Aorta (tissue), 5 donors: ENCODE results near the gene SLC8A2. TPM values are rescaled to one million over a fixed set of nuclear protein-coding genes. Genes with fewer than 3 reads are reported as not detected.
A peak's percentile ranks its signal among the peaks of the same experiment; 100 is the strongest.

Source experiments
- ATAC-seq: fragments of 200-7000 bp; cut with Tn5 transposase; one replicate; pipeline ENCODE4 v1.9.1; 2022; ENCODE audit warnings: moderate library complexity; ENCODE audit not compliant: low FRiP score
- DNase-seq, 2 donors: peaks; one replicate each; pipeline ENCODE4 v3.0.0-alpha.2; 2020
- H3K27ac ChIP-seq, 2 donors: one replicate each; pipeline ENCODE4 v1.5.1; 2013; ENCODE audit warnings: low read length in 2 of 2, mild to moderate bottlenecking in 2 of 2, moderate library complexity in 2 of 2, control low read depth in 1 of 2, inconsistent platforms in 1 of 2, low read depth in 1 of 2
- H3K27me3 ChIP-seq, 2 donors: one replicate each; pipeline ENCODE4 v1.6.1; 2013; ENCODE audit warnings: control low read depth in 1 of 2, low read length in 1 of 2, mild to moderate bottlenecking in 1 of 2, moderate library complexity in 1 of 2; ENCODE audit not compliant: insufficient read depth in 2 of 2, control insufficient read depth in 1 of 2
- H3K36me3 ChIP-seq, 2 donors: one replicate each; pipeline ENCODE4 v1.6.1; 2013; ENCODE audit warnings: control low read depth in 1 of 2, low read length in 1 of 2, mild to moderate bottlenecking in 1 of 2; ENCODE audit not compliant: insufficient read depth in 2 of 2, control insufficient read depth in 1 of 2
- H3K4me1 ChIP-seq, 2 donors: one replicate each; pipeline ENCODE4 v1.6.1; 2013; ENCODE audit warnings: low read length in 2 of 2, control low read depth in 1 of 2, mild to moderate bottlenecking in 1 of 2, moderate library complexity in 1 of 2; ENCODE audit not compliant: insufficient read depth in 2 of 2, control insufficient read depth in 1 of 2
- H3K4me3 ChIP-seq, 2 donors: one replicate each; pipeline ENCODE4 v1.5.1; 2013; ENCODE audit warnings: low read length in 2 of 2, control low read depth in 1 of 2, mild to moderate bottlenecking in 1 of 2
- H3K9me3 ChIP-seq: one replicate; pipeline ENCODE4 v1.6.1; 2013; ENCODE audit warnings: mild to moderate bottlenecking, low read length; ENCODE audit not compliant: control insufficient read depth
- WGBS, 2 donors: extraction: QIAGEN DNeasy Blood & Tissue Kit; methylation state at CpG; one replicate each; pipeline ENCODE4 v1.1.7; 2013; 5-methylcytosine and 5-hydroxymethylcytosine counted together
- intact Hi-C, 2 donors: fragments of 100-400 bp; cut with DNase I; formaldehyde crosslinking; loops; one replicate each; pipeline versions ENCODE4 v1.14.2 to v1.15.0; 2022
- polyA plus RNA-seq, 2 donors: library from polyadenylated mRNA; stranded (reverse); fragments of 200-250 nt; gene quantifications; one replicate each; pipeline ENCODE4 v1.2.3, GENCODE V29; 2013
- total RNA-seq, 2 donors: library from RNA; stranded (reverse); fragmentation: NEBNext Ultra II Directional; extraction: Animal tissue kit (Norgen Biotek cat#: 25700); gene quantifications; one replicate each; pipeline ENCODE4 v1.2.1, GENCODE V29; 2021
- donor health status: healthy with polysubstance abuse.
- donor health status: Bipolar disorder and iron deficiency.
- donor health status: DM: no; HTN: no; CAD: no.
- donor health status: DM: no; HTN: no; CAD: no.
- donor health status: DM: yes; HTN: yes; CAD: no.

The SLC8A2 gene
- total and polyA plus RNA-seq, 4 donors = 0.23 to 0.72 TPM; not detected in 2

DNA sequence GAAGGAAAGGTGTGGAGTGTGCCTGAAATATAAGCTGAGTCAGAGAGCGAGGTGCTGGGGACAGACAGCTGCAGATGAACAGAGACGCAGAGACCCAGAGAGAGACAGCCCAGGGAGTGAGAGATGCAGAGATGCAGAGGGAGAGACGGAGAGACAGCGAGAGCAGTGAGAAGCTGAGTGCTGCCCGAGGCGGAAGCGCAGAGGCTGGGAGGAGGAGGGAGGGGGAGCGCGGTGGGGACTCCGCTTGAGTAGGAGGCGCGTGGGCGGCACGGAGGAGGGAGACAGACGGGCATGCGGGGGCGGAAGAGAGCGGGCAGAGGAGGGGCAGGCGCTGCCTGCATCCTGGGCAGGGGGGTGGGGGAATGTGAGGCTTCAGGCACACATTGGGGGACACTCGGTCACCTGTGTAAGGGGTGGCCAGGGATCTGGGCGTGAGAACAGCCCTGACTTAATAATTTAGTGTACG, 25.7 kb downstream of the SLC8A2 start:
- Histone ChIP-seq H3K9me3 (peaks cover 3% of the 10 kb centered on the region), H3K4me3 (no peak overlapping the region), H3K4me1 (no peaks in the 10 kb centered on the region), H3K27me3 (peaks cover 0 to 2% of the 10 kb centered on the region in 2 donors), H3K36me3 (no peaks in the 10 kb centered on the region), H3K27ac (no peak overlapping the region)
- DNase-seq (peak; percentile 65 to 86), ATAC-seq (no peak)
- intact Hi-C loops = no loop called here
- WGBS, 2 donors = 5% methylated on average over 13 to 22 of the region's 22 CpGs

DNA sequence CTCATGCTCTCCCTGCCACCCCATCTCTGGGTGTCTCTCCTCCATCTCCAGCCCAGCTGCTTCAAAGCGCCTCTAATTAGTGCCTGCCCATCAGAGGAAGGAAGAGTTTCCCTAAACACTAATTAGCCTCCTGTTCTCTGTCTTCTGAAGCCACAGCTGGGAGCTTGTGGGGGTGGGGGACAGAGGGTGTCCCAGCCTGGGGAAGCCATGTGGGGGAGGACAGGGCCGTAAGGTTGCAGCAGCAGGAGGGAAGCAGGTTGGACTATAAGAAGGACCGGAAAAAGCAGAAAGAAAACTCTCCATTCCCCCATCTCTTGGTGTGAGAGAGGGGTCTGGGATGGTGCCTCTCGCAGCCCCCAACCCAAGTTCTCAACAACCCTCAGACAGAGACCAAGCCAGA, 26.2 kb downstream of the SLC8A2 start:
- no peak for ATAC-seq
- 52 to 56% methylated on average over 4 of the region's 4 CpGs for WGBS, 2 donors
- no peaks in the 10 kb centered on the region for H3K36me3 ChIP-seq
- H3K4me1 ChIP-seq = no peaks in the 10 kb centered on the region
- peaks cover 3% of the 10 kb centered on the region for H3K9me3 ChIP-seq
- intact Hi-C loops = no loop called here
- DNase-seq = no peak
- H3K27ac ChIP-seq = no peak overlapping the region
- H3K27me3 ChIP-seq = peaks cover 0 to 2% of the 10 kb centered on the region in 2 donors
- no peak overlapping the region for H3K4me3 ChIP-seq

DNA sequence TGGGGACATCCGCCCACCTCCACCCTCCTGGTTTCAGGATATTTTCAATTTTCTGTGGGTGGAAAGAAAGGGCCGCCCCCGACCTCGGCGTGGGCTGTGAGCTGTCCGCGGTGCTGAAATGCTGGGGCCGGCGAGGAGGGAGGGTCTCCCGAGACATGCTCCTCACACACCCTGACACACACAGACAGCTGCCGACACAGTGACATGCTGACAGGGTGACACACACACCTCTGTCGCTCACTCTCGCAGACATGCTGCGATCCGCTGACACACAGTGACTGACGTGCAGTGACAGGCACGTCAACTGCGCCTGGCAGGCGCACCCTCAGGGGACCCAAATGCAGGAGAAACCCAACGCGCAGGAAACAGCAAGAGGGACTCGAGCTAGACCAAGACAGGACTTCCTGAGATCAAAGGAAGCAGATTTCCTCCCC, 27.3 kb downstream of the SLC8A2 start:
- ATAC-seq = no peak
- Histone ChIP-seq H3K4me3 (no peak overlapping the region), H3K27ac (no peak overlapping the region), H3K36me3 (no peaks in the 10 kb centered on the region), H3K4me1 (no peaks in the 10 kb centered on the region), H3K27me3 (peaks cover 0 to 2% of the 10 kb centered on the region in 2 donors), H3K9me3 (peaks cover 3% of the 10 kb centered on the region)
- intact Hi-C loops = no loop called here
- 25 to 26% methylated on average over 22 of the region's 22 CpGs for WGBS, 2 donors
- DNase-seq = no peak

DNA sequence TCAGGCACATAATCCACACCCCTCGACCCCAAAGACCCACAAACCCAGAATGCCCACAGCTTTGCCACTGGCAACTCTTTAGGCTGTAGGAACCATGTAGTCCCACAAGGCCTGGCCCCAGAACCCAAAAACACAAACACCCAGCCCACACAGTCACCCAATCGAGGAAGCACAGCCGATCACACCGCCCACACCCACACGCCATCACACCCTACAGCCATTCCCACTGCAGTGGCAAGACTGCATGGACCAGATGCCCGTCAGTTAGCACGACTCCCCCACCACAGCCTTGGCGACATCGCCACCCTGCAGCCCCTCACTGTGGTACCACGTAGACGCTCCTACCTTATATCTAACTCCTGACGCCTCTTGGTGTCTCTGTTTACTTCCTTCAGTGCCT, 28.4 kb downstream of the SLC8A2 start:
- WGBS, 2 donors = 65 to 67% methylated on average over 12 of the region's 12 CpGs
- Histone ChIP-seq H3K36me3 (no peaks in the 10 kb centered on the region), H3K27me3 (peaks cover 0 to 2% of the 10 kb centered on the region in 2 donors), H3K4me1 (no peaks in the 10 kb centered on the region), H3K9me3 (peaks cover 3% of the 10 kb centered on the region), H3K4me3 (no peak overlapping the region), H3K27ac (no peak overlapping the region)
- ATAC-seq (no peak), DNase-seq (no peak)
- intact Hi-C loops = no loop called here

DNA sequence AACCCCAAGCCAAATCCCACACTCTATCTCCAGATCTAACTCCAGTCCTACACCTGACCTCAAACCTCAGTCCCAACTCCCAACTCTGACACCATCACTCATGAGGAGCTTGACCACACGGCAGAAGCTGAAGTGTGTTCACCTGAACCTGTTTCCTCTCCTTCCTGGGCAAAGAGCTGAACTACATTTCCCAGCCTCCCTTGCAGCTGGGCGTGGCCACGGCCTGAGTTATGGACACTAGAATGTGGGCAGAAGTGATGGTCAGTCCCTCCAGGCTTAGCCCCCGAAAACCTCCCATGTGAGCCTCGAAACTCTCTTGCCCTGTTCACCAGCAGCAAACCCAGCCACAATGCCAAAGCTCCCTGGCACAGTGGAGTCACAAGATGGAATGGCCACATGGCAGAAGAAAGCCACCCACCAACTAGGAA, 32.9 kb downstream of the SLC8A2 start:
- intact Hi-C loops = loop anchor here in 1 of 2 donors (5.0 kb wide), 1 partner anchor 43 kb away; the partner anchor contains the start of gene KPTN

DNA sequence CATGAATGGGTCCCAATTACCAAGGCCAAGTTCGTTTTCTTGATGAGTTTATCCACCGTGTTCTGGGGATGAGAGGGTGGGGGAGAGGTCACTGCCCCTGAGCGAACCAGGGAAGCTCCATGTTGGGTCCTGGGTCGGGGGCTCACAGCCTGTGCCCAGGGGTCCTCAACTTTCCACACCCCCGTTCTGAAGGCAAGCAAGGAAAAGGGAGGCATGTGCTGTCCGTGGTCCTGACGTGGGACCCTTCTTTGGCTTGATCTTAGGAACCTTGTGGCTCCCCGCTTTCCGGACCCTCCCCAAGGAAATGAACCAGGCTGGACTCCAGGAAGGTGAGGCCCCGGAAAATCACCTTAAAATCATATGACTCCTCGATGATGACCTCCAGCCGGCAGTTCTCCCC, 34.2 kb downstream of the SLC8A2 start:
- no peaks in the 10 kb centered on the region for H3K36me3 ChIP-seq
- no peaks in the 10 kb centered on the region for H3K4me1 ChIP-seq
- intact Hi-C loops = loop anchor here in 1 of 2 donors (5.0 kb wide), 1 partner anchor 45 kb away; the partner anchor contains the start of gene KPTN
- H3K27me3 ChIP-seq = no peaks in the 10 kb centered on the region
- H3K9me3 ChIP-seq = no peaks in the 10 kb centered on the region
- ATAC-seq = no peak
- no peak for DNase-seq
- 35 to 38% methylated on average over 12 of the region's 12 CpGs for WGBS, 2 donors
- H3K4me3 ChIP-seq = no peak overlapping the region
- no peak overlapping the region for H3K27ac ChIP-seq

More for the DNA sequence above, 32.9 kb downstream of the SLC8A2 start:
- DNase-seq (peak in 1 of 2 donors; percentile 24), ATAC-seq (no peak)
- H3K27ac ChIP-seq = no peak overlapping the region
- no peaks in the 10 kb centered on the region for H3K4me1 ChIP-seq
- H3K9me3 ChIP-seq = no peaks in the 10 kb centered on the region
- WGBS, 2 donors = 32 to 41% methylated on average over 5 of the region's 5 CpGs
- no peak overlapping the region for H3K4me3 ChIP-seq
- H3K36me3 ChIP-seq = no peaks in the 10 kb centered on the region
- H3K27me3 ChIP-seq = peaks cover 0 to 2% of the 10 kb centered on the region in 2 donors

DNA sequence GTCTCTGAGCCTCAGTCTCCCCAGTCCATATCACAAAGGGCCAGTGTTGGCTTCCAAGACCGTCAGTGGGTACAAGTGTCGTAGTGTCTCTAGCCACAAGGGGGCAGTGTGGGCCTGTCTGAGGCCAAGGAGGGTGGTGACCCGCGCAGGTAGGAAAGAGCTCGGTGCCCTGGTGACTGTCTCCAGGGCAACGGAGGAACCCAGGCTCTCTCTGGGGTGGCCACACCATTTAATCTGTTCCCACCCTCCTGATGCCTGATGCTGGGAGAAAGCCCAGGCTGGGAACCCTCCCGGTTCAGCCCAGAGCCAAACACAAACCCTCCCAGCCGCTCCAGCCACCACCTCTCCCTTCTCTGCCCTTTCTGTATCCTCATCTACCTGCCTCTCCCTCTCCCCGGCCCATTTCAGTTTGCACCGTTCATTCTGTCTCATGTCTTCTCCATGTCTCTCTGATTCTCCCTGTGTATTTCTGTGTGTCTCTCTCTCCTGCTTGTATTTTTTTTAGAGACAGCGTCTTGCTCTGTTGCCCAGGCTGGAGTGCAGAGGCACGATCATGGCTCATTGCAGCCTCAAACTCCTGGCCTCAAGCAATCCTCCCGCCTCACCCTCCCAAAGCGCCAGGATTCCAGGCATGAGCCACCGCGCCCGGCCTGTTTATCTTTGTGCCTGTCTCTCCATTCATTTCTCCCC, 34.8 kb downstream of the SLC8A2 start:
- intact Hi-C loops = loop anchor here (1.0 to 5.0 kb wide), 3 partner anchors 45 to 261 kb away; partner anchors contain the start of genes NAPA (in 2 of the 2) and KPTN (in 1 of the 2)
- Histone ChIP-seq H3K4me1 (no peaks in the 10 kb centered on the region), H3K9me3 (no peaks in the 10 kb centered on the region), H3K4me3 (no peak overlapping the region), H3K27me3 (no peaks in the 10 kb centered on the region), H3K27ac (no peak overlapping the region), H3K36me3 (no peaks in the 10 kb centered on the region)
- WGBS, 2 donors = 29 to 33% methylated on average over 16 to 17 of the region's 17 CpGs
- DNase-seq (peak; percentile 81 to 91), ATAC-seq (peak; percentile 88)

DNA sequence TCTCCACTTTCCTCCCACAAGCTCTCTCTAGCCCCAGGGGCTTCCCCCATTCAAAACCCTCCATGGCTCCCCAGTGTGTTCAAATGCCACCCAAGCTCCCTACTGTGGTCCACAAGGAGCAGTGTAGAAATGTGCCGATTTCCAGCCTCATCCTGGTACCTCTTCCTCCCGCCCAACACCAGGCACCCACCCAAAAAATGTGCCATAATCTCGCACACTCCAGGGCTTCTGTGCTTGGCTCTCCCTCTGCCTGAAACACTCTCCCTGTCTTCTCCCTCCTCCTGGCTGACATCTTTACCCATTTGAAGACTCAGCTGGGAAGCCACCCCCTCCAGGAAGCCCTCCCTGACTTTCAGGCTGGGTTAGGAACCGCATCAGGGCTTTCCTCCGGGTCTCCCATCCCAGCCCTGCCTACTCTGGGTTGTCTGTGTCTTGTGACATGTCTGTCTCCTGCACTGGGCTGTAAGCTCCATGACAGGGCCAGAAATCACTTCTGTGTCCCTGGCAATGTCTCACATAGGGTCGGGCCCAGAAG, 35.7 kb downstream of the SLC8A2 start:
- no peaks in the 10 kb centered on the region for H3K36me3 ChIP-seq
- no peaks in the 10 kb centered on the region for H3K27me3 ChIP-seq
- H3K9me3 ChIP-seq = no peaks in the 10 kb centered on the region
- intact Hi-C loops = loop anchor here (1.0 to 5.0 kb wide), 4 partner anchors 46 to 269 kb away; partner anchors contain the start of genes NAPA (in 2 of the 2) and KPTN (in 1 of the 2)
- no peak overlapping the region for H3K4me3 ChIP-seq
- DNase-seq (no peak), ATAC-seq (no peak)
- H3K4me1 ChIP-seq = no peaks in the 10 kb centered on the region
- H3K27ac ChIP-seq = no peak overlapping the region
- WGBS, 2 donors = 70 to 72% methylated on average over 6 of the region's 6 CpGs
